ENCODE results near the gene FFAR1. TPM values are rescaled to one million over a fixed set of nuclear protein-coding genes. Genes with fewer than 3 reads are reported as not detected.
"Not testable (repeated sequence)": the region's sequence is repeated elsewhere in the genome, so short reads cannot be mapped to it uniquely, and the experiment has no call there.

FFAR1 gene
- total RNA-seq, 4 donors from 2014 or later = 0.32 TPM; not detected in 3

DNA sequence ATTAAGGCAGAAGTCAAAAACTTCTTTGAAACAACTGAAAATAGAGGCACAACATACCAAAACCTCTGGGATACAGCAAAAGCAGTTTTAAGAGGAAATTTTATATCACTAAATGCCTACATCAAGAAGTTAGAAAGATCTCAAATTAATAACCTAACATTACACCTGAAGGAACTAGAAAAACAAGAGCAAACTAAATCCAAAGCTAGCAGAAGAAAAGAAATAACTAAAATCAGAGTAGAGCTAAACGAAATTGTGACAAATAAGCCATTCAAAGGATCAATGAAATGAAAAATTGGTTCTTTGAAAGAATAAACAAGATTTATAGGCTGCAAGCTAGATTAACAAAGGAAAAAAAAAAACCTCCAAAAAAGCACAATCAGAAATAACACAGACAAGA lies 20.7 kb downstream of the FFAR1 start:
- intact Hi-C loops (cut with DNase I; ENCODE audit: low total_unique reads) (no loop called here), in situ Hi-C loops (cut with MboI; ENCODE audit: low pct_ligation_motif_present in 1 of 4, low pct_unique_long_range_greater_than_20kb in 1 of 4, low sequenced_read_pairs in 3 of 4) (loop anchor here in 1 of 4 donors (25.0 kb wide), 1 partner anchor 94 kb away; no protein-coding TSS in a partner anchor)
- no peak overlapping the region for H3K27ac ChIP-seq

GRCh38 chr19:35369522-35369921 lies 21.8 kb downstream of the FFAR1 start:
- in situ Hi-C loops (cut with MboI; ENCODE audit: low pct_ligation_motif_present in 1 of 4, low pct_unique_long_range_greater_than_20kb in 1 of 4, low sequenced_read_pairs in 3 of 4) = loop anchor here in 1 of 4 donors (25.0 kb wide), 1 partner anchor 93 kb away; no protein-coding TSS in a partner anchor
- DNase-seq = no peak
- no peaks in the 10 kb centered on the region for H3K9me3 ChIP-seq
- intact Hi-C loops (cut with DNase I; ENCODE audit: low total_unique reads) = no loop called here
- no peaks in the 10 kb centered on the region for H3K27me3 ChIP-seq
- no peaks in the 10 kb centered on the region for H3K36me3 ChIP-seq
- H3K4me3 ChIP-seq = no peak overlapping the region
- no peak overlapping the region for H3K27ac ChIP-seq
- TF ChIP-seq POLR2A (IDR thresholded peaks at IDR 0.05) = no peak
- TF ChIP-seq CTCF (IDR thresholded peaks at IDR 0.05) = no peak
- no peak for TF ChIP-seq POLR2AphosphoS5 (IDR thresholded peaks at IDR 0.05)
- TF ChIP-seq EP300 (IDR thresholded peaks at IDR 0.05; ENCODE audit: low read depth) = no peak
- no peaks in the 10 kb centered on the region for H3K4me1 ChIP-seq

More for the DNA sequence above, 20.7 kb downstream of the FFAR1 start:
- 40 to 50% methylated on average over 1 of the region's 1 CpG for WGBS, 2 donors (ENCODE audit: low coverage in 1 of 2)
- Histone ChIP-seq H3K36me3 (no peaks in the 10 kb centered on the region), H3K27me3 (no peaks in the 10 kb centered on the region), H3K4me3 (no peak overlapping the region), H3K4me1 (no peaks in the 10 kb centered on the region), H3K9me3 (no peaks in the 10 kb centered on the region)
- DNase-seq = no peak
- TF ChIP-seq CTCF (IDR thresholded peaks at IDR 0.05) = no peak

DNA sequence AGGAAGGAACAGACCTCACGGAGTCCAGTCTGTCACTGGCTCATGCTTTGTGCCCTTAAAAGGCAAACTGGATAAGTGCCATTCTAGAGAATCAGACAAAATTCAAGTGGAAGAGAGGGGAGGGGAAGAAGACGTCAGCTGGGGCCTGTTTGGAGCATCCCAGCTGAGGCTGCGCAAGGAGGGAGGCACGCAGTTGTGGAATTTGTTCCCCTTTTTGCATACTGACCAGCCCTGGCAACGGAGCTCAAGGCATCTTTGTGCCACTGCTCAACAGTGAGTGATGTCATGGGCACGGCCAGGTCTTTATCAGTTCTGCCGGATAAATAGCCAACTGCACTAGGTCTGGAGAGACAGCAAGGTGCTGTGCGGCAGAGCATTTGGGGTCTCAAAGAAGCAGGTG lies 23.0 kb downstream of the FFAR1 start, which contains the start of gene GPR42:
Gene GPR42 (plus strand): TSS at position 347 of the 400 bp plus-strand sequence. CDS start 292 bp downstream, outside the sequence.
- H3K27ac ChIP-seq = no peak within 1 kb of the TSS
- H3K27me3 ChIP-seq = no peaks in the 10 kb centered on the region
- no peak for TF ChIP-seq POLR2AphosphoS5 (IDR thresholded peaks at IDR 0.05)
- TF ChIP-seq EP300 (IDR thresholded peaks at IDR 0.05; ENCODE audit: low read depth) = no peak
- no peak for TF ChIP-seq CTCF (IDR thresholded peaks at IDR 0.05)
- no peak for TF ChIP-seq POLR2A (IDR thresholded peaks at IDR 0.05)
- DNase-seq = no peak
- H3K4me3 ChIP-seq = no peak within 1 kb of the TSS
- no peaks in the 10 kb centered on the region for H3K36me3 ChIP-seq
- no peaks in the 10 kb centered on the region for H3K4me1 ChIP-seq
- WGBS, 2 donors (ENCODE audit: low coverage in 1 of 2) = 64 to 100% methylated on average over 2 to 5 of the region's 8 CpGs
- no peaks in the 10 kb centered on the region for H3K9me3 ChIP-seq
- intact Hi-C loops (cut with DNase I; ENCODE audit: low total_unique reads) = no loop called here
- in situ Hi-C loops (cut with MboI; ENCODE audit: low pct_ligation_motif_present in 1 of 4, low pct_unique_long_range_greater_than_20kb in 1 of 4, low sequenced_read_pairs in 3 of 4) = loop anchor here in 1 of 4 donors (25.0 kb wide), 1 partner anchor 92 kb away; no protein-coding TSS in a partner anchor

- H3K36me3 ChIP-seq = no peaks in the 10 kb centered on the region
- no peaks in the 10 kb centered on the region for H3K9me3 ChIP-seq
- no peak overlapping the region for H3K27ac ChIP-seq
- intact Hi-C loops (cut with DNase I; ENCODE audit: low total_unique reads) (no loop called here), in situ Hi-C loops (cut with MboI; ENCODE audit: low pct_ligation_motif_present in 1 of 4, low pct_unique_long_range_greater_than_20kb in 1 of 4, low sequenced_read_pairs in 3 of 4) (loop anchor here in 1 of 4 donors (25.0 kb wide), 1 partner anchor 89 kb away; no protein-coding TSS in a partner anchor)
- no peak for DNase-seq
- H3K4me1 ChIP-seq = no peaks in the 10 kb centered on the region
- H3K27me3 ChIP-seq = no peaks in the 10 kb centered on the region
- TF ChIP-seq POLR2AphosphoS5 (IDR thresholded peaks at IDR 0.05) = no peak
- TF ChIP-seq EP300 (IDR thresholded peaks at IDR 0.05; ENCODE audit: low read depth) = no peak
- TF ChIP-seq CTCF (IDR thresholded peaks at IDR 0.05) = no peak
- no peak for TF ChIP-seq POLR2A (IDR thresholded peaks at IDR 0.05)
- 85 to 100% methylated on average over 1 to 7 of the region's 7 CpGs for WGBS, 2 donors (ENCODE audit: low coverage in 1 of 2)
- no peak overlapping the region for H3K4me3 ChIP-seq
Observed at GRCh38 chr19:35373492-35373891, 25.8 kb downstream of the FFAR1 start.

DNA sequence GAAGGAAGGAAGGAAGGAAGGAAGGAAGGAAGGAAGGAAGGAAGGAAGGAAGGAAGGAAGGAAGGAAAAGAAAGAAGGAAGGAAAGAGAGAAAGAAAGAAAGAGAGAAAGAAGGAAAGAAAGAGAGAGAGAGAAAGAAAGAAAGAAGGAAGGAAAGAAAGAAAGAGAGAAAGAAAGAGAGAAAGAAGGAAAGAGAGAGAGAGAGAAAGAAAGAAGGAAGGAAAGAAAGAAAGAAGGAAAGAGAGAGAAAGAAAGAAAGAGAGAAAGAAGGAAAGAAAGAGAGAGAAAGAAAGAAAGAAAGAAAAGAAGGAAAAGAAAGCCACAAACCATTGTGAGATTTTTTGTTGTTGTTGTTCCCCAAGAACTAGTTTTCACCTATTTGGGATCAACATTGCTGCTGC lies 26.3 kb downstream of the FFAR1 start:
- DNase-seq; H3K27ac ChIP-seq; H3K4me1 ChIP-seq; H3K27me3 ChIP-seq; H3K9me3 ChIP-seq; H3K36me3 ChIP-seq; intact Hi-C loops (cut with DNase I; ENCODE audit: low total_unique reads); H3K4me3 ChIP-seq: not testable (repeated sequence)
- in situ Hi-C loops (cut with MboI; ENCODE audit: low pct_ligation_motif_present in 1 of 4, low pct_unique_long_range_greater_than_20kb in 1 of 4, low sequenced_read_pairs in 3 of 4) = loop anchor here in 1 of 4 donors (25.0 kb wide), 1 partner anchor 88 kb away; no protein-coding TSS in a partner anchor

Data from transverse colon (tissue), 4 donors.